Testis (tissue), 3 donors: Measurements from ENCODE around the gene SAMD11. TPM values are rescaled to one million over a fixed set of nuclear protein-coding genes. Genes with fewer than 3 reads are reported as not detected.

Experiments used
- DNase-seq: peaks from one replicate; pipeline ENCODE4 v3.0.0-alpha.2; 2019
- H3K27ac ChIP-seq, 2 donors: fragments of 200-600 bp; sonication (generic); one replicate each; pipeline ENCODE4 v1.5.1; 2019
- H3K27me3 ChIP-seq: fragments of 200-600 bp; sonication (generic); one replicate; pipeline ENCODE4 v1.5.1; 2019
- H3K36me3 ChIP-seq: fragments of 200-600 bp; sonication (generic); one replicate; pipeline ENCODE4 v1.5.1; 2017; ENCODE audit warnings: low read depth; ENCODE audit errors: missing control alignments
- H3K4me1 ChIP-seq: fragments of 200-600 bp; sonication (generic); one replicate; pipeline ENCODE4 v1.5.1; 2019
- H3K4me3 ChIP-seq, 2 donors: fragments of 200-600 bp; sonication (generic); one replicate each; pipeline ENCODE4 v1.5.1; 2017 to 2019
- H3K9me3 ChIP-seq: fragments of 200-600 bp; sonication (generic); one replicate; pipeline ENCODE4 v1.5.1; 2017
- CTCF ChIP-seq, 3 experiments: fragments of 450-650 bp in 2 of 3; fragments of 200-600 bp in 1 of 3; sonication (generic) in 1 of 3; IDR thresholded peaks; one replicate each; pipeline ENCODE4 v1.5.1; 2016 to 2019; ENCODE audit warnings: antibody characterized with exemption in 3 of 3, mild to moderate bottlenecking in 2 of 3, moderate library complexity in 1 of 3
- POLR2A ChIP-seq: fragments of 450-650 bp; IDR thresholded peaks from one replicate; pipeline ENCODE4 v1.6.1; 2017; ENCODE audit warnings: antibody characterized with exemption, mild to moderate bottlenecking, moderate library complexity
- WGBS, 2 donors: methylation state at CpG; one replicate each; pipeline ENCODE4 v1.1.5; 2018; 5-methylcytosine and 5-hydroxymethylcytosine counted together
- intact Hi-C: fragments of 100-400 bp; cut with DNase I; formaldehyde crosslinking; loops from one replicate; pipeline ENCODE4 v1.15.1; 2023; ENCODE audit warnings: low total_unique reads
- polyA plus RNA-seq: library from polyadenylated mRNA; stranded (reverse); fragments of 350-450 nt; fragmentation: Illumina TruSeq; extraction: RNeasy Lipid Tissue Mini Kit (QIAGEN cat#74804); gene quantifications from one replicate; pipeline ENCODE4 v1.2.3, GENCODE V29; 2014; ENCODE audit warnings: low read depth, low replicate concordance; ENCODE audit not compliant: insufficient read depth
- small RNA-seq, 2 donors: library from RNA; depleted of rRNA; stranded (forward); fragments of <200 nt; gene quantifications; one replicate each; pipeline ENCODE3, GENCODE V24; 2016
- total RNA-seq, 2 donors: library from RNA; depleted of rRNA; stranded (reverse); fragments of >200 nt; gene quantifications; one replicate each; pipeline ENCODE4 v1.2.3, GENCODE V29; 2016

The SAMD11 gene
- total and polyA plus RNA-seq, 3 donors from 2014 or later, result 7.9 to 47.2 (median 36.9) TPM

DNA sequence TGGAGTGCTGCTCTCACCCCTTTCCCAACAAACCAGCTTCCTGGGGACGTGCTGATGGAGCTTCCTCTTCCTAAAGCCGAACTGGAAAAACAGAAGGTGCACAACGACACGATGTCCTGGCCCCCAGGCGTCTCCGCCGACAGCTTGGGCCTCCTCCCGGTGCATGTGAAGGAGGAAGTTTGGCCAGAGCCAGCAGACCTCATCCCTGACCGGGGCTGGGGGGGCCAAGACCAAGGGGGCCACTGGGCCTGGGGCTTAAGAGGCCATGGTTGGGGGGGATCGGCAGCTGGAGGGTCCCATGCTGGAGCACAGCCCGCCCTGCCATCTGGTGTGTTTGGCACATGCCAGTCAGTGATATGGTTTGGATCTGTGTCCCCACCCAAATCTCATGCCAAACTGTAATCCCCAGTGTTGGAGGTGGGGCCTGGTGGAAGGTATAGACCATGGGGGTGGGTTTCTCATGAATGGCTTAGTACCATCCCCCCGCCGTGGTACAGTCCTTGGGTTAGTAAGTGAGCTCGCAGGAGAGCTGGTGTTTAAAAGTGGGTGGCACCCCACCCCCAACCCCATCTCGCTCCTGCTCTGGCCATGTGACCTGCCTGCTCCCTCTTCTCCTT is 69.8 kb downstream of the SAMD11 start:
- Histone ChIP-seq H3K27me3 (no peaks in the 10 kb centered on the region), H3K4me3 (no peak overlapping the region), H3K4me1 (peaks cover 2% of the 10 kb centered on the region), H3K36me3 (no peaks in the 10 kb centered on the region), H3K27ac (no peak overlapping the region), H3K9me3 (no peaks in the 10 kb centered on the region)
- 81 to 86% methylated on average over 14 to 15 of the region's 15 CpGs for WGBS, 2 donors
- TF ChIP-seq POLR2A (no peak), CTCF (IDR thresholded peaks at IDR 0.05) (no peak)
- intact Hi-C loops, result no loop called here
- no peak for DNase-seq

Small RNA genes lying within 50 kb of the gene (small RNA-seq; reads per million reads assigned to genes)
- gene AL645608.4, result 0 reads per million in 2 donors

Other genes with a start within 250 kb of the SAMD11 start
- 1 to 10 TPM in 1 of 2 donors, under 1 TPM in 1; 0.93 to 4.3 TPM for gene OR4F16, start 237.3 kb upstream of the SAMD11 start, total RNA-seq
- not detected for gene OR4F16, start 237.3 kb upstream of the SAMD11 start, polyA plus RNA-seq
- gene NOC2L, start 35.3 kb downstream of the SAMD11 start, total RNA-seq, result 10 to 100 TPM; 82.5 to 94.0 TPM
- 78.3 TPM for gene NOC2L, start 35.3 kb downstream of the SAMD11 start, polyA plus RNA-seq
- gene KLHL17, start 36.7 kb downstream of the SAMD11 start, total RNA-seq, result 10 to 100 TPM; 34.9 to 36.4 TPM
- 16.0 TPM for gene KLHL17, start 36.7 kb downstream of the SAMD11 start, polyA plus RNA-seq
- gene PLEKHN1, start 42.6 kb downstream of the SAMD11 start, total RNA-seq, result under 1 TPM; 0.47 to 0.56 TPM
- 0.21 TPM for gene PLEKHN1, start 42.6 kb downstream of the SAMD11 start, polyA plus RNA-seq
- 1 to 10 TPM; 3.2 to 4.9 TPM for gene PERM1, start 58.2 kb downstream of the SAMD11 start, total RNA-seq
- gene PERM1, start 58.2 kb downstream of the SAMD11 start, polyA plus RNA-seq, result 0.65 TPM
- gene HES4, start 76.2 kb downstream of the SAMD11 start, total RNA-seq, result 10 to 100 TPM; 26.4 to 27.5 TPM
- gene HES4, start 76.2 kb downstream of the SAMD11 start, polyA plus RNA-seq, result 2.3 TPM
- gene ISG15, start 89.6 kb downstream of the SAMD11 start, total RNA-seq, result 10 to 100 TPM; 22.8 to 24.0 TPM
- 16.6 TPM for gene ISG15, start 89.6 kb downstream of the SAMD11 start, polyA plus RNA-seq
- 100 to 1,000 TPM in 1 of 2 donors, 10 to 100 TPM in 1; 99.4 to 108 TPM for gene AGRN, start 96.2 kb downstream of the SAMD11 start, total RNA-seq
- gene AGRN, start 96.2 kb downstream of the SAMD11 start, polyA plus RNA-seq, result 48.9 TPM
- under 1 TPM; 0.19 to 0.31 TPM for gene RNF223, start 150.4 kb downstream of the SAMD11 start, total RNA-seq
- not detected for gene RNF223, start 150.4 kb downstream of the SAMD11 start, polyA plus RNA-seq
- 10 to 100 TPM; 50.7 to 68.3 TPM for gene C1orf159, start 192.2 kb downstream of the SAMD11 start, total RNA-seq
- 40.7 TPM for gene C1orf159, start 192.2 kb downstream of the SAMD11 start, polyA plus RNA-seq
- 10 to 100 TPM; 20.4 to 58.0 TPM for gene TTLL10, start 250.0 kb downstream of the SAMD11 start, total RNA-seq
- 44.9 TPM for gene TTLL10, start 250.0 kb downstream of the SAMD11 start, polyA plus RNA-seq